GM23338 (cell line): Measurements from ENCODE around the gene ZNF281.
A peak's percentile ranks its signal among the peaks of the same experiment; 100 is the strongest.

Source experiments
- CREB1 ChIP-seq: fragments of 250-450 bp; sonication (Bioruptor Pico); IDR thresholded peaks from 2 replicates; pipeline ENCODE4 v1.5.0; 2020; ENCODE audit warnings: low read depth, mild to moderate bottlenecking, moderate library complexity
- CTCF ChIP-seq, 2 experiments: fragments of 200-600 bp in 1 of 2; sonication (generic) in 1 of 2; conservative IDR thresholded peaks; 2 replicates each; pipeline versions ENCODE4 v1.5.1 to v1.6.1; 2016 to 2017; ENCODE audit warnings: antibody characterized with exemption in 2 of 2, low read depth in 2 of 2, mild to moderate bottlenecking in 2 of 2, moderate library complexity in 1 of 2
- ETS1 ChIP-seq: IDR thresholded peaks from 2 replicates; pipeline ENCODE4 v1.6.1; 2016; ENCODE audit warnings: antibody characterized with exemption
- EZH2 ChIP-seq: fragments of 200-600 bp; sonication (generic); IDR thresholded peaks from one replicate; pipeline ENCODE4 v1.8.0; 2017; ENCODE audit warnings: antibody characterized with exemption, mild to moderate bottlenecking, low read depth; ENCODE audit not compliant: unreplicated experiment
- EZH2phosphoT487 ChIP-seq: fragments of 200-600 bp; sonication (generic); IDR thresholded peaks from one replicate; pipeline ENCODE4 v1.8.1; 2018; ENCODE audit warnings: antibody characterized with exemption; ENCODE audit not compliant: unreplicated experiment
- NANOG ChIP-seq: IDR thresholded peaks from 2 replicates; pipeline ENCODE4 v1.6.1; 2016; ENCODE audit warnings: antibody characterized with exemption, borderline replicate concordance
- POLR2AphosphoS5 ChIP-seq: IDR thresholded peaks from 2 replicates; pipeline ENCODE4 v1.6.1; 2016; ENCODE audit warnings: antibody characterized with exemption, low read depth
- REST ChIP-seq: IDR thresholded peaks from one replicate; pipeline ENCODE4 v1.6.1; 2018; ENCODE audit warnings: antibody characterized with exemption; ENCODE audit not compliant: unreplicated experiment
- STAT1 ChIP-seq: IDR thresholded peaks from one replicate; pipeline ENCODE4 v1.6.1; 2016; ENCODE audit warnings: antibody characterized with exemption; ENCODE audit not compliant: unreplicated experiment
- ZNF114 ChIP-seq: fragments of 250-450 bp; sonication (Bioruptor Pico); IDR thresholded peaks from 2 replicates; pipeline ENCODE4 v1.5.0; 2020; ENCODE audit warnings: mild to moderate bottlenecking, moderate library complexity
- ZNF462 ChIP-seq: fragments of 250-450 bp; sonication (Bioruptor Pico); IDR thresholded peaks from 2 replicates; pipeline ENCODE4 v1.5.0; 2020; ENCODE audit warnings: mild to moderate bottlenecking, moderate library complexity

- TF ChIP-seq CTCF (conservative IDR thresholded peaks at IDR 0.05; ENCODE audit: low read depth in 2 of 2) (no peak), EZH2 (no peak), STAT1 (no peak), EZH2phosphoT487 (no peak), REST (no peak), POLR2AphosphoS5 (no peak), ETS1 (no peak), ZNF462 (CRISPR knock-in tag) (no peak), NANOG (peak; percentile 72; the same call in 1 of the 2 replicates), CREB1 (no peak), ZNF114 (CRISPR knock-in tag) (no peak)
Observed at GRCh38 chr1:200391747-200392146, 18.1 kb downstream of the ZNF281 start.
